Common myeloid progenitor, CD34-positive (primary cell): ENCODE measurements around the gene AIFM3.
"Not testable (repeated sequence)": the region's sequence is repeated elsewhere in the genome, so short reads cannot be mapped to it uniquely, and the experiment has no call there.

Source experiments
- CTCF ChIA-PET: fragments of 350-600 bp; sonication (Branson Sonifier 250); formaldehyde crosslinking; loops from one replicate; lab custom pipeline; 2021; ENCODE audit warnings: antibody characterized with exemption; lab: Charles Lee
- POLR2A ChIA-PET: fragments of 350-600 bp; sonication (Branson Sonifier 250); formaldehyde crosslinking; loops from one replicate; lab custom pipeline; 2021; ENCODE audit warnings: antibody characterized with exemption; lab: Charles Lee
- DNase-seq, 3 donors: peaks; one replicate each; pipeline versions ENCODE4 v3.0.0 to v3.0.0-alpha.2; 2013
- H3K27ac ChIP-seq, 2 experiments: 1 replicate in 1 of 2; 2 replicates in 1 of 2; pipeline ENCODE4 v1.7.0; 2013; ENCODE audit warnings: inconsistent platforms in 2 of 2, low read length in 2 of 2, mild to moderate bottlenecking in 2 of 2, low read depth in 1 of 2, moderate library complexity in 1 of 2; ENCODE audit not compliant: severe bottlenecking in 2 of 2, insufficient read depth in 1 of 2, poor library complexity in 1 of 2
- H3K27me3 ChIP-seq, 5 experiments: replicated peaks in 2 of 5; 1 replicate in 3 of 5; 2 replicates in 2 of 5; pipeline versions ENCODE4 v1.6.1 to v1.7.0; 2013; ENCODE audit warnings: low read length in 4 of 5, mild to moderate bottlenecking in 2 of 5, moderate library complexity in 2 of 5, inconsistent platforms in 1 of 5; ENCODE audit not compliant: insufficient read depth in 5 of 5, control insufficient read depth in 4 of 5
- H3K36me3 ChIP-seq, 4 experiments: 1 replicate in 2 of 4; 2 replicates in 2 of 4; pipeline versions ENCODE4 v1.6.1 to v1.7.0; 2013; ENCODE audit warnings: low read length in 3 of 4, control low read depth in 1 of 4, mild to moderate bottlenecking in 1 of 4; ENCODE audit not compliant: control insufficient read depth in 4 of 4, insufficient read depth in 4 of 4
- H3K4me1 ChIP-seq, 4 experiments: 1 replicate in 3 of 4; 2 replicates in 1 of 4; pipeline versions ENCODE4 v1.6.1 to v1.7.1; 2013; ENCODE audit warnings: low read length in 3 of 4, mild to moderate bottlenecking in 3 of 4, control low read depth in 1 of 4, inconsistent platforms in 1 of 4, moderate library complexity in 1 of 4; ENCODE audit not compliant: control insufficient read depth in 4 of 4, insufficient read depth in 4 of 4; ENCODE audit errors: control extremely low read depth in 1 of 4
- H3K4me3 ChIP-seq, 7 experiments: 1 replicate in 4 of 7; 2 replicates in 3 of 7; pipeline versions ENCODE4 v1.5.1 to v1.7.0; 2013; ENCODE audit warnings: mild to moderate bottlenecking in 7 of 7, low read length in 6 of 7, moderate library complexity in 6 of 7, inconsistent platforms in 2 of 7, low read depth in 2 of 7, control low read depth in 1 of 7; ENCODE audit not compliant: insufficient read depth in 4 of 7, control insufficient read depth in 1 of 7; ENCODE audit errors: extremely low read depth in 1 of 7
- H3K9me3 ChIP-seq, 5 experiments: 1 replicate in 4 of 5; 2 replicates in 1 of 5; pipeline versions ENCODE4 v1.6.1 to v1.7.1; 2013; ENCODE audit warnings: low read length in 4 of 5, mild to moderate bottlenecking in 2 of 5, inconsistent platforms in 1 of 5, low read depth in 1 of 5, moderate library complexity in 1 of 5; ENCODE audit not compliant: control insufficient read depth in 4 of 5, insufficient read depth in 2 of 5; ENCODE audit errors: control extremely low read depth in 1 of 5
- WGBS: methylation state at CpG from one replicate; pipeline ENCODE4 v1.1.5; 2013; ENCODE audit not compliant: insufficient coverage; 5-methylcytosine and 5-hydroxymethylcytosine counted together

AIFM3 gene

GRCh38 chr22:20942203-20942902, 24.7 kb upstream of the AIFM3 start:
- peaks cover 5 to 29% (median 10%) of the 10 kb centered on the region in 4 experiments for H3K36me3 ChIP-seq
- H3K27me3 ChIP-seq, H3K9me3 ChIP-seq, H3K4me3 ChIP-seq, DNase-seq, H3K4me1 ChIP-seq, H3K27ac ChIP-seq, POLR2A ChIA-PET: not testable (repeated sequence)
- 100% methylated on average over 7 of the region's 7 CpGs for WGBS
- CTCF ChIA-PET, result interaction anchor here (0.9 to 2.8 kb wide), 2 partner anchors 8 to 16 kb away, joined by 3 to 9 read pairs; no protein-coding TSS in a partner anchor

GRCh38 chr22:20943104-20943933, 23.7 kb upstream of the AIFM3 start:
- no peak overlapping the region for H3K4me3 ChIP-seq
- no peak for DNase-seq
- CTCF ChIA-PET, result interaction anchor here (0.9 to 1.9 kb wide), 3 partner anchors 9 to 14 kb away, joined by 3 to 6 read pairs (median 3); no protein-coding TSS in a partner anchor
- H3K4me1 ChIP-seq, result peaks cover 0 to 2% (median 1%) of the 10 kb centered on the region in 4 experiments
- H3K27me3 ChIP-seq, result no peaks in the 10 kb centered on the region
- H3K36me3 ChIP-seq, result peaks cover 3 to 27% (median 9%) of the 10 kb centered on the region in 4 experiments
- H3K27ac ChIP-seq, result no peak overlapping the region
- POLR2A ChIA-PET, result no interaction called here
- H3K9me3 ChIP-seq, result no peaks in the 10 kb centered on the region
- WGBS, result 90% methylated on average over 2 of the region's 8 CpGs

GRCh38 chr22:20944042-20944441, 23.0 kb upstream of the AIFM3 start:
- peaks cover 3 to 24% (median 6%) of the 10 kb centered on the region in 4 experiments for H3K36me3 ChIP-seq
- no peak overlapping the region for H3K4me3 ChIP-seq
- H3K9me3 ChIP-seq, result no peaks in the 10 kb centered on the region
- no CpG with 5 or more reads among the region's 1 CpG for WGBS
- DNase-seq, result no peak
- peaks cover 0 to 2% (median 1%) of the 10 kb centered on the region in 4 experiments for H3K4me1 ChIP-seq
- no peak overlapping the region for H3K27ac ChIP-seq
- ChIA-PET POLR2A (no interaction called here), CTCF (interaction anchor here (1.1 to 1.9 kb wide), 3 partner anchors 9 to 13 kb away, joined by 3 to 6 read pairs (median 3); no protein-coding TSS in a partner anchor)
- no peaks in the 10 kb centered on the region for H3K27me3 ChIP-seq

GRCh38 chr22:20945578-20945934, 21.5 kb upstream of the AIFM3 start:
- Histone ChIP-seq H3K4me1 (peaks cover 0 to 2% (median 1%) of the 10 kb centered on the region in 4 experiments), H3K9me3 (no peaks in the 10 kb centered on the region), H3K4me3 (no peak overlapping the region), H3K36me3 (peaks cover 8 to 29% (median 14%) of the 10 kb centered on the region in 4 experiments), H3K27me3 (no peaks in the 10 kb centered on the region), H3K27ac (no peak overlapping the region)
- 100% methylated on average over 1 of the region's 2 CpGs for WGBS
- CTCF ChIA-PET, result no interaction called here
- POLR2A ChIA-PET, result no interaction called here
- no peak for DNase-seq

GRCh38 chr22:20946080-20946986, 20.7 kb upstream of the AIFM3 start:
- no peaks in the 10 kb centered on the region for H3K27me3 ChIP-seq
- H3K36me3 ChIP-seq, result peaks cover 12 to 34% (median 20%) of the 10 kb centered on the region in 4 experiments
- H3K9me3 ChIP-seq, result no peaks in the 10 kb centered on the region
- H3K4me3 ChIP-seq, result no peak overlapping the region
- peaks cover 0 to 2% (median 1%) of the 10 kb centered on the region in 4 experiments for H3K4me1 ChIP-seq
- no peak for DNase-seq
- ChIA-PET CTCF (interaction anchor here (0.7 kb wide), 1 partner anchor 445 kb away, joined by 3 read pairs; no protein-coding TSS in a partner anchor), POLR2A (interaction anchor here (0.6 kb wide), 2 partner anchors 29 to 110 kb away, joined by 3 to 5 read pairs; partner anchors contain the start of gene CRKL)
- H3K27ac ChIP-seq, result peak overlapping the region in 1 of 2 experiments; percentile 29
- 84% methylated on average over 7 of the region's 7 CpGs for WGBS

- 100% methylated on average over 1 of the region's 1 CpG for WGBS
- ChIA-PET CTCF (interaction anchor here (0.7 kb wide), 1 partner anchor 445 kb away, joined by 3 read pairs; no protein-coding TSS in a partner anchor), POLR2A (interaction anchor here (0.6 kb wide), 2 partner anchors 30 to 111 kb away, joined by 3 to 5 read pairs; partner anchors contain the start of gene CRKL)
Measured at GRCh38 chr22:20946991-20947390, 20.1 kb upstream of the AIFM3 start.

More at GRCh38 chr22:20946991-20947390, 20.1 kb upstream of the AIFM3 start:
- Histone ChIP-seq H3K4me3 (no peak overlapping the region), H3K4me1 (peaks cover 0 to 2% (median 1%) of the 10 kb centered on the region in 4 experiments), H3K27ac (peak overlapping the region in 1 of 2 experiments; percentile 29), H3K36me3 (peaks cover 12 to 41% (median 25%) of the 10 kb centered on the region in 4 experiments), H3K27me3 (no peaks in the 10 kb centered on the region), H3K9me3 (no peaks in the 10 kb centered on the region)
- DNase-seq, result no peak
